Muscle of arm (tissue), 12 donors: ENCODE data around the gene CERK. TPM values are rescaled to one million over a fixed set of nuclear protein-coding genes. Genes with fewer than 3 reads are reported as not detected.
A peak's percentile ranks its signal among the peaks of the same experiment; 100 is the strongest.
"Not testable (repeated sequence)": the region's sequence is repeated elsewhere in the genome, so short reads cannot be mapped to it uniquely, and the experiment has no call there.

Experiments
- DNase-seq: peaks from one replicate; pipeline ENCODE4 v3.0.0-alpha.2; 2013
- polyA plus RNA-seq, 12 donors: library from polyadenylated mRNA; unstranded; fragments of 120-200 nt; gene quantifications; one replicate each; pipeline ENCODE4 v1.2.1, GENCODE V29; 2013; ENCODE audit not compliant: insufficient read length in 12 of 12

The CERK gene
- polyA plus RNA-seq, 12 donors, result 18.1 to 33.1 (median 22.2) TPM; not detected in 1

- DNase-seq, result no peak
Observed at GRCh38 chr22:46650078-46650810, 87.8 kb downstream of the CERK start.

DNA sequence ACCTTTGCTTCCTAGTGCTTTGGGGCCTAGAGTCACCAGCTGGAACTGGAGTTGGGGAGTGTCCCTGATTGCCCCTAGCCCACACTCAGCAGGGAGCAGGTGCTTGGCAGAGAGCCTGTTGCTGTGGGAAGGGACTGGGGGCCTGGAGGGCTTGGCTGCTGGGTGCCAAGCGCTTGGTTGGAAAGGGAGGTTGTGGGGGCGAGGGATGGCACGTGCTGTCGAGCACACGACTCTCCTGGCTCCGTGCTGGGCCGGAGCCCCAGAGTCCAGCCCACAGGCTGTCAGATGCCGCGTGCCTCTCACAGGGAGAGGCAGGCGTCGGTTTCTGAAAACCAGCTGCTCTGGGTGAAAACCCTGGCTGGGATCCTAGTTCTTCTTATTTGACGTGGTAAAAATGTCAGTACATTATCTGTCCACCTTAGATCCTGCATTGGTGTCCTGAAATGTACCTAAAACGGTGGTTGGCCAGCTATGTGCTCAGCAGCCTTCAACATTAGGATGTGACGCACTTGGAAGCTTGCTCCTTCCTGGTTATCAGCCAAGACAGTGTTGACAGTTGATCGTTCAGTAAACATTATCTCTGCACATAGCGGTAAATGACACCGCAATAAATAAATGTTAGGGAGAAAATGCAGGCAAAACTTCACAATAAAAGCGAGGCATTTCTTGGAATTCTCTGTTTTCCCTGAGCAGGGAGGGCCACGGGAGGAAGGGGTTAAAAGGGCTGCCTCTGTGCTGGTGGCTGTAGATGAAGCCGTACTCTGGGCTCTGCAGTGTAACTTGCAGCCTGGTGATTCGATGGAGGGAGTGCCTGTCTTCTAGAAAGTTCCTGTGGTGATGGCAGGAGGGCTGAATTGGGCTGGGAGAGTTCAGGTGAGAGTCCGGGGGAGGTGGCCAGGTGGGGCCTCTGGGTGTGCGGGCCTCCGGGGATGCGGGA, 88.6 kb downstream of the CERK start:
- DNase-seq, result peak; percentile 43

- DNase-seq, result not testable (repeated sequence)
Observed at GRCh38 chr22:46648225-46648820, 89.7 kb downstream of the CERK start.

GRCh38 chr22:46646531-46647215, 91.4 kb downstream of the CERK start:
- no peak for DNase-seq

GRCh38 chr22:46642840-46643480, 95.1 kb downstream of the CERK start:
- DNase-seq, result not testable (repeated sequence)

DNA sequence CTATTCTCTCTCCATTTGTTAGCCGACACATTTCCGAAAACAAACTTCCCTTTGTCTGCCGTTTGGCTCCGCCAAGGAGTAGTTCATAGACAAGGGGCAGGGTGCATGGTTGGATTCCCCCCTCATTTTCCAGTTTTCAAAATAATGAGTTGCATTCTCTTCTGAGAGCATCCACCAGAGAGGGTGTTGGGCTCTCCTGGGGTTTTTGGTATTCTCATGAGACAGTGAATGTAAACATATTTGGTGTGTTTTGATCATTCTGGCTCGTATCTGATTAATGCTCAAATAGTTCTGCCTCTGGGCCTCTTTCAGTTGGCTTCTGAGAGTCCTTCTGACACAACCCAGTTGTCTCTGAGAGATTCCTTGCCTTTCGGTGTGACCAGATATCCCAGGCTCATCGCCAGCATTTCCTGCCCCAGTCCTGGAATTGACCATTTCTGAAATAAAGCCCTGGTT, 96.2 kb downstream of the CERK start:
- DNase-seq, result no peak

- DNase-seq, result no peak
Observed at GRCh38 chr22:46640293-46641055, 97.6 kb downstream of the CERK start.

GRCh38 chr22:46639843-46640242, 98.2 kb downstream of the CERK start:
- DNase-seq, result no peak

GRCh38 chr22:46638601-46639431, 99.2 kb downstream of the CERK start:
- DNase-seq, result no peak

DNA sequence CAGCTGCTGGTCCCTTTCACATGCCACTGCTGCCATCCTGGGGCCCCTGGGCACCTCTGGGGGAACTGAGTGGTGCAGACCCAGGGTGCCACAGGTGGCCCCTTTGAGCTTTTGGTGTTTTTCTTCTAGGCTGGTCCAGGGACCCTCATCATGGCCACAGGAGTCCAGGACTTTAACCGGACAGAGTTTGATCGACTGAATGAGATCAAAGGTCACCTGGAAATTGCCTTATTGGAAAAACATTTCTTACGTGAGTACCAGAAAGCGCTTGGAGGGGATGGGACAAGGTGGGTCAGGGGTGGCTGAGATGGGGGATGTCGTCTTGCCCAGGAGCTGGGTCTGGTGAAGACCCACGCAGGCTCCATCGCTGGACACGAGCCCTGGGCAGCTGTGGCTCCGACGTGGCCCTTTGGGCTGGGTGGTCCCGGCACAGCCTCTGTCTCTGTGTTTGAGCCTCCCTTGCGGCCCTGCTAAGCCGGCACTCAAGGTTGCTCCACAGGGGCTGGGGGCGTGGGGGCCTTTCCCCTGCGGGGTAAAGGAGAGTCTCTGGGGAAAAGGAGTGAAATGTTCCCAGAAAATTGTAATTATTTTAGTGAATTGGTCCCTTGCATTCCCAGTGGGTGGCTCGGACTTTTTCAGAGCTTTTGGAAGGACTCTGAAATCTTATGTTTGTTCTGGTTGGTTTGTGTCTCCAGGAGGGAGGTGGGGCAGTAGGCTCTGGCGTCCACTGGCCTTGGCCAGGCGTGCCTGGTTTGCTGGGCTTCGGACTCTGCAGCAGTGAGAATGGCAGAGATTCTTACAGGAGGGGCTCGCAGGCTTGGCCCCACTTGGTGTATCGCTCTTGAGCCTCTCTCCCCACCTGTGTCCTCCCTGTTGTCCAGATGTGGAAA, 100.1 kb downstream of the CERK start:
- DNase-seq, result no peak

DNA sequence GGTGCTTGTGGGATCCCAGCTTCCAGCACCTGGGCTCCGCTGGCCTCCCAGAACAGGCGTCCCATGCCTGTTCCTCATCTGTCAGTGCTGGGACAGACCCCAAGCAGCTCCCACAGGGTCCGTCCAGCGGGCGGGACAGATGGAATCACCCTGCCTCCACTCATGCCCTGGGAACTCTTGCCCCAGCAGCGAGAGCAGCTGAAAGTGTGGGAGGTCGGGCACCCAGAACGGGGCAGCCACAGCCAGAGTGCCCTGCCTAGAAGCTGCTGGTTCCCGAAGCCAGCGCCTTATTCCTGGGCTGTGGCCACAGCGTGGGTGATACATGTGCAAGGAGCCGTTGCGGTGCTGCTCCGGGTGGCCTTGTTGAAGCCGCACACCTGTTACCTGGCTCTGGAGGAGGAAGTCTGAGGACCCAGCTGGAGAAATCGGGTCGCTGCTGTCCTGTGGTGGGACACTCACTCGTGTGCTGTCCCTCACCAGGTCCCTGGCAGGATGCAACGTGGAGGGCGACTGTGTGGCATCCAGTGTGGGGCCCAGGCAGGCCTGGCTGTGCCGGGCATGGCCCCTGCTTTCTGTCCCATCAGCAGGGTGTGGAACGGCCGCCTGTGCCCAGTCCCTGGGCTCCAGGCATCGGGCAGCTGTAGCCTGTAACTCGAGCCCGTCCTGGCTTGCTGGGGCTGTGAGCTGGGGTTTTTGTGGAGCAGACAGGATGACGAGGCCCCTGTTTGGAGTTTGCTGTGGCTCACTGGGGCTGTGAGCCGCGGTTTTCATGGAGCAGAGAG, 101.6 kb downstream of the CERK start:
- DNase-seq, result no peak

DNA sequence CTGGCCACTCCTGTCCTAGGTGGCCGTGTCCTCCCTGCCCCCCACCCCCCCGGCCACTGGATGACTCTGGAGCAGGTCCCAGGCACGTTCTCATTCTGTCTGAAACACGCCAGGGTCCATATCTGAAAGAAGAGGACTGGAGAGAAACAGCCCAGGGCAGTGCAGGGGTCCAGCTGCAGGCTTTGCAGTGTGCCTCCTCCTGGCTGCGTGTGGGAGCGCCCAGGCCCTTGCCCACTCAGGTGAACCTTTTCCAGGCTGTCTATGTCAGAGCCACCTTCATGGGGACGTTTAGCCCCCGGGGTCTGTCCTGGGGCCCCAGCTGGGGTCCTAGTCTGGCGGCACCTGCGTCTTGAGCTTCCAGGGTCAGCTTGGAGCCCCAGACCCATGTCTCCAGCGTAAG, 102.3 kb downstream of the CERK start:
- no peak for DNase-seq

- not testable (repeated sequence) for DNase-seq
Observed at GRCh38 chr22:46634973-46635685, 102.9 kb downstream of the CERK start.
